ENCODE data around the gene PRR29.

DNA sequence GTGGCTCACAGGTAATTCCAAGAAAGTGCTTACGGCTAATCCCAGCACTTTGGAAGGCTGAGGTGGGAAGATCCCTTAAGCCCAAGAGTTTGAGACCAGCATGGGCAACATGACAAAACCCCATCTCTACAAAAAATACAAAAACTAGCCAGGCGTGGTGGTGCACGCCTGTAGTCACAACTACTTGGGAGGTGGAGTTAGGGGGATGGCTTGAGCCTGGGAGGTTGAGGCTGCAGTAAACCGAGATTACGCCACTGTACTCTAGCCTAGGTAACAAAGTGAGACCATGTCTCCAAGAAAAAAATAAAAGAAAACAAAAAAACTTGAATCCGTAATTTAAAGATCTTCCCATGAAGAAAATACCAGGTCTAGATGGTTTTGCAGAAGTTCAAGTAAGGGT is 17.3 kb downstream of the PRR29 start:
- TF ChIP-seq, protein P1, sequence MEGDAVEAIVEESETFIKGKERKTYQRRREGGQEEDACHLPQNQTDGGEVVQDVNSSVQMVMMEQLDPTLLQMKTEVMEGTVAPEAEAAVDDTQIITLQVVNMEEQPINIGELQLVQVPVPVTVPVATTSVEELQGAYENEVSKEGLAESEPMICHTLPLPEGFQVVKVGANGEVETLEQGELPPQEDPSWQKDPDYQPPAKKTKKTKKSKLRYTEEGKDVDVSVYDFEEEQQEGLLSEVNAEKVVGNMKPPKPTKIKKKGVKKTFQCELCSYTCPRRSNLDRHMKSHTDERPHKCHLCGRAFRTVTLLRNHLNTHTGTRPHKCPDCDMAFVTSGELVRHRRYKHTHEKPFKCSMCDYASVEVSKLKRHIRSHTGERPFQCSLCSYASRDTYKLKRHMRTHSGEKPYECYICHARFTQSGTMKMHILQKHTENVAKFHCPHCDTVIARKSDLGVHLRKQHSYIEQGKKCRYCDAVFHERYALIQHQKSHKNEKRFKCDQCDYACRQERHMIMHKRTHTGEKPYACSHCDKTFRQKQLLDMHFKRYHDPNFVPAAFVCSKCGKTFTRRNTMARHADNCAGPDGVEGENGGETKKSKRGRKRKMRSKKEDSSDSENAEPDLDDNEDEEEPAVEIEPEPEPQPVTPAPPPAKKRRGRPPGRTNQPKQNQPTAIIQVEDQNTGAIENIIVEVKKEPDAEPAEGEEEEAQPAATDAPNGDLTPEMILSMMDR (conservative IDR thresholded peaks at IDR 0.05): no peak
- TF ChIP-seq ZFX (IDR thresholded peaks at IDR 0.05): no peak

Data from C4-2B (cell line).